ENCODE results near the gene MYOZ3. TPM values are rescaled to one million over a fixed set of nuclear protein-coding genes. Genes with fewer than 3 reads are reported as not detected.

Gene MYOZ3
- total and polyA plus RNA-seq, 2 experiments from 2014 or later: 1.1 to 1.8 TPM

- 98% methylated on average over 43 of the region's 46 CpGs for WGBS (ENCODE audit: low lambda C conversion rate, missing lambda C conversion rate)
- Histone ChIP-seq H3K27me3 (no peaks in the 10 kb centered on the region), H4K20me1 (ENCODE audit: insufficient read depth, poor library complexity, severe bottlenecking) (no peaks in the 10 kb centered on the region), H2AFZ (no peak overlapping the region), H3K79me2 (peaks cover 26% of the 10 kb centered on the region), H3K9me3 (ENCODE audit: low read depth) (no peaks in the 10 kb centered on the region), H3K4me2 (no peak overlapping the region), H3K9me2 (replicated peaks; ENCODE audit: insufficient read depth) (no peaks in the 10 kb centered on the region), H3K4me3 (no peak overlapping the region), H3K4me1 (ENCODE audit: insufficient read depth) (peaks cover 12% of the 10 kb centered on the region), H3K36me3 (replicated peaks; ENCODE audit: insufficient read depth, low read depth) (no peaks in the 10 kb centered on the region), H3K27ac (no peak overlapping the region)
- DNase-seq (ENCODE audit: low spot score): no peak
- TF ChIP-seq CTCF (IDR thresholded peaks at IDR 0.05; ENCODE audit: poor library complexity): no peak
- no peak for TF ChIP-seq EZH2phosphoT487 (IDR thresholded peaks at IDR 0.05; ENCODE audit: low read depth, severe bottlenecking, unreplicated experiment)
- TF ChIP-seq EZH2 (IDR thresholded peaks at IDR 0.05; ENCODE audit: borderline replicate concordance): no peak
Observed at GRCh38 chr5:150649108-150650020, 11.7 kb upstream of the MYOZ3 start.

DNA sequence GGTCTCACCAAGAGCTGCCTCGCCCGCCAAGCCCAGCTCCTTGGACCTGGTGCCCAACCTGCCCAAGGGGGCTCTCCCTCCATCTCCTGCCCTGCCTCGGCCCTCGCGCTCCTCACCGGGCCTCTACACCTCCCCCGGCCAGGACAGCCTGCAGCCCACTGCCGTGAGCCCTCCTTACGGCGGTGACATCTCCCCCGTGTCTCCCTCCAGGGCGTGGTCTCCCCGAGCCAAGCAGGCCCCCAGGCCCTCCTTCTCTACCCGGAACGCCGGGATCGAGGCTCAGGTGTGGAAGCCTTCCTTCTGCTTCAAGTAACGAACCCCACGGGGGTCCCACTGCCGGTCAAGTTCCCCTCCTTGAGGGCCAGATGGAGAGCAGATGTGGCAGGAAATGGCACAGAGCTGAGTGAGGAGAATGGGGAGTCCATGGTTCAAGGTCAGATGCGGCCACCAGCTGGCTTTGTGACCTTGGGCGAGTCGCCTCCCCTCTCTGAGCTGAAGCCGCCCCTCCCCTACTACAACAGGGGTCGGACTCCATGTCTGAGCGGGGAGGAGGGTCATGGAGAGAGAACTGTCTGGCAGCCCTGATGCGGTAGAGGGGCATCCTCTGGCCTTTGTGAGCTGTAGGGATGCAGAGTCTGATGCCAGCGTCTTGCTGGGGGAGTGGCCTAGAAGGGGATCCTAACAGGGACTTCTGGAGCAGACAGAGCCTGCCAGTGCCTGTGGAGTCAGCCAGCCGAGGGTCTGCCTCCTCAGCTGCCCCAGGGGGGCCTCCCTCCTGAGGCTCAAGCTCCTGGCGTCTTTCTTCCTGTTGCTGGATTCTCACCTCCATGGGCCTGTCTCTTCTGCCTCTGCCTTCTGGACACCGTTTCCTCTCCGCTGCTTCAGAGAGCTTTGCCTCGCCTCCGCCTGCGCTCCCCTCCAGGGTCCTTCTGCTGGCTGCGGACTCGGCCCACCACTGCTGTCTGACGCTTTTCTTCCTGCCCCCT is 10.7 kb upstream of the MYOZ3 start:
- Histone ChIP-seq H2AFZ (no peak overlapping the region), H3K4me1 (ENCODE audit: insufficient read depth) (peaks cover 3% of the 10 kb centered on the region), H3K27ac (no peak overlapping the region), H3K9me2 (replicated peaks; ENCODE audit: insufficient read depth) (no peaks in the 10 kb centered on the region), H4K20me1 (ENCODE audit: insufficient read depth, poor library complexity, severe bottlenecking) (no peaks in the 10 kb centered on the region), H3K4me3 (no peak overlapping the region), H3K27me3 (no peaks in the 10 kb centered on the region), H3K4me2 (no peak overlapping the region), H3K79me2 (peaks cover 18% of the 10 kb centered on the region), H3K9me3 (ENCODE audit: low read depth) (no peaks in the 10 kb centered on the region), H3K36me3 (replicated peaks; ENCODE audit: insufficient read depth, low read depth) (no peaks in the 10 kb centered on the region)
- TF ChIP-seq EZH2 (IDR thresholded peaks at IDR 0.05; ENCODE audit: borderline replicate concordance) (no peak), CTCF (IDR thresholded peaks at IDR 0.05; ENCODE audit: poor library complexity) (no peak), EZH2phosphoT487 (IDR thresholded peaks at IDR 0.05; ENCODE audit: low read depth, severe bottlenecking, unreplicated experiment) (no peak)
- no peak for DNase-seq (ENCODE audit: low spot score)
- 88% methylated on average over 38 of the region's 38 CpGs for WGBS (ENCODE audit: low lambda C conversion rate, missing lambda C conversion rate)

- Histone ChIP-seq H3K27me3 (no peaks in the 10 kb centered on the region), H3K9me3 (ENCODE audit: low read depth) (no peaks in the 10 kb centered on the region), H3K4me2 (no peak overlapping the region), H3K27ac (no peak overlapping the region), H4K20me1 (ENCODE audit: insufficient read depth, poor library complexity, severe bottlenecking) (no peaks in the 10 kb centered on the region), H2AFZ (no peak overlapping the region), H3K79me2 (peaks cover 7% of the 10 kb centered on the region), H3K9me2 (replicated peaks; ENCODE audit: insufficient read depth) (no peaks in the 10 kb centered on the region), H3K4me3 (no peak overlapping the region), H3K36me3 (replicated peaks; ENCODE audit: insufficient read depth, low read depth) (no peaks in the 10 kb centered on the region), H3K4me1 (ENCODE audit: insufficient read depth) (peaks cover 3% of the 10 kb centered on the region)
- no peak for DNase-seq (ENCODE audit: low spot score)
- WGBS (ENCODE audit: low lambda C conversion rate, missing lambda C conversion rate): 92% methylated on average over 1 of the region's 1 CpG
- TF ChIP-seq EZH2phosphoT487 (IDR thresholded peaks at IDR 0.05; ENCODE audit: low read depth, severe bottlenecking, unreplicated experiment) (no peak), CTCF (IDR thresholded peaks at IDR 0.05; ENCODE audit: poor library complexity) (no peak), EZH2 (IDR thresholded peaks at IDR 0.05; ENCODE audit: borderline replicate concordance) (no peak)
Observed at GRCh38 chr5:150651382-150651781, 9.7 kb upstream of the MYOZ3 start.

Measured in hepatocyte (in vitro differentiated cells).